WTC11 (cell line): ENCODE measurements around the gene MAP6. TPM values are rescaled to one million over a fixed set of nuclear protein-coding genes. Genes with fewer than 3 reads are reported as not detected.

Experiments used
- ATAC-seq: fragments of 200-7000 bp; cut with Tn5 transposase; 2 replicates; pipeline ENCODE4 v1.10.0; 2021; ENCODE audit warnings: mild to moderate bottlenecking, moderate library complexity
- CTCF ChIA-PET: fragments of 300-600 bp; sonication (Branson Sonifier 250); formaldehyde crosslinking; loops from one replicate; lab custom pipeline; 2021; ENCODE audit warnings: antibody characterized with exemption; lab: Charles Lee
- POLR2A ChIA-PET: fragments of 350-600 bp; sonication (Branson Sonifier 250); formaldehyde crosslinking; loops from one replicate; lab custom pipeline; 2021; ENCODE audit warnings: antibody characterized with exemption; lab: Charles Lee
- DNase-seq: peaks from one replicate; pipeline ENCODE4 v3.0.0; 2021; ENCODE audit warnings: low spot score
- H3K27ac Mint-ChIP-seq: 2 replicates; pipeline ENCODE4 v1.8.0; 2021; ENCODE audit warnings: mixed read lengths
- H3K27me3 Mint-ChIP-seq: 2 replicates; pipeline ENCODE4 v1.8.0; 2021; ENCODE audit warnings: low read depth, mild to moderate bottlenecking, moderate library complexity, mixed read lengths
- H3K36me3 Mint-ChIP-seq: 2 replicates; pipeline ENCODE4 v1.8.0; 2021; ENCODE audit warnings: mixed read lengths
- H3K4me1 Mint-ChIP-seq: 2 replicates; pipeline ENCODE4 v1.8.0; 2022; ENCODE audit warnings: mixed read lengths
- H3K4me3 Mint-ChIP-seq: 2 replicates; pipeline ENCODE4 v1.8.0; 2021; ENCODE audit warnings: mild to moderate bottlenecking, moderate library complexity, mixed read lengths
- H3K9me3 Mint-ChIP-seq: 2 replicates; pipeline ENCODE4 v1.8.0; 2021; ENCODE audit warnings: mixed read lengths
- ARID4B ChIP-seq: sonication (generic); formaldehyde crosslinking; IDR thresholded peaks from 2 replicates; pipeline ENCODE4 v1.8.0; 2023; ENCODE audit warnings: missing genetic modification reagents, mild to moderate bottlenecking, borderline replicate concordance
- PRRX2 ChIP-seq: fragments of 250-450 bp; sonication (Bioruptor Pico); IDR thresholded peaks from 2 replicates; pipeline ENCODE4 v1.8.0; 2021; ENCODE audit warnings: mild to moderate bottlenecking
- RELA ChIP-seq: sonication (generic); formaldehyde crosslinking; IDR thresholded peaks from 2 replicates; pipeline ENCODE4 v1.8.1; 2022; ENCODE audit warnings: missing genetic modification reagents, mild to moderate bottlenecking, borderline replicate concordance
- TP53 ChIP-seq: sonication (generic); formaldehyde crosslinking; IDR thresholded peaks from 2 replicates; pipeline ENCODE4 v1.8.1; 2023; ENCODE audit warnings: mild to moderate bottlenecking, missing genetic modification reagents
- ZNF281 ChIP-seq: sonication (generic); formaldehyde crosslinking; IDR thresholded peaks from 2 replicates; pipeline ENCODE4 v1.8.0; 2023; ENCODE audit warnings: mild to moderate bottlenecking, missing genetic modification reagents
- ZSCAN18 ChIP-seq: fragments of 250-450 bp; sonication (Bioruptor Pico); IDR thresholded peaks from 2 replicates; pipeline ENCODE4 v2.1.2; 2022; ENCODE audit warnings: mild to moderate bottlenecking, moderate library complexity
- total RNA-seq: library from RNA; stranded (reverse); gene quantifications from 3 replicates; pipeline ENCODE4 v1.2.3, GENCODE V29; 2021
- TF ChIP-seq, protein P1 (sequence below): sonication (generic); formaldehyde crosslinking; IDR thresholded peaks from 2 replicates; pipeline ENCODE4 v1.8.1; 2023; ENCODE audit warnings: mild to moderate bottlenecking, moderate library complexity, missing genetic modification reagents
- TF ChIP-seq, protein P2 (sequence below): sonication (generic); formaldehyde crosslinking; conservative IDR thresholded peaks from 2 replicates; pipeline ENCODE4 v1.8.1; 2022; ENCODE audit warnings: mild to moderate bottlenecking, missing genetic modification reagents

Gene MAP6
- total RNA-seq, 1 experiment from 2014 or later, result 0.90 TPM

DNA sequence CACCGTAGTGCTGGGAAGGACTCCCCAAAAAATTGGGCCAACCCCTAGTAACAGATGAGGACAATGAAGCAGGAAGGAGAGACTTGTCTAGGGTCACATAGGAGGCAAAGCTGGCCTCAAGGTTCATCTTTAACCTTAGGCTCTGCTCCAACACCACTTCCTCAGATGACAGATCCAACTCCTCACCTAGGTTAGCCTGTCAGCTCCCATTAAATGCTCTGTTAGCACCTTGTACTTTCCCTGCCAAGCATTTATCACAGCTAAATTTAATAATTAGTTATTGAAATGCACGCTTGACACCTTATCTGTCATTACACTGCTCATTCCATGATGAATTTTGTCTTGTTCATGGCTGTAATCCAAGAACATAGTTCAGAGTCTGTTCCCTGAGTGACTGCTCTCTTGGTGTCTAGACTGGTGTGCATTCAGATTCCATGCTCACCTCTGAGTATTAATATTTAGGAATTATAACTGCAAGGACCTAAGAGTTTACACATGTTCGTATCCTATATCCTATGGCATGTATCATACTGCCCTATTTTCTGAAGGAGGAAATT, 18.6 kb downstream of the MAP6 start (continued):
- TF ChIP-seq, protein P1, sequence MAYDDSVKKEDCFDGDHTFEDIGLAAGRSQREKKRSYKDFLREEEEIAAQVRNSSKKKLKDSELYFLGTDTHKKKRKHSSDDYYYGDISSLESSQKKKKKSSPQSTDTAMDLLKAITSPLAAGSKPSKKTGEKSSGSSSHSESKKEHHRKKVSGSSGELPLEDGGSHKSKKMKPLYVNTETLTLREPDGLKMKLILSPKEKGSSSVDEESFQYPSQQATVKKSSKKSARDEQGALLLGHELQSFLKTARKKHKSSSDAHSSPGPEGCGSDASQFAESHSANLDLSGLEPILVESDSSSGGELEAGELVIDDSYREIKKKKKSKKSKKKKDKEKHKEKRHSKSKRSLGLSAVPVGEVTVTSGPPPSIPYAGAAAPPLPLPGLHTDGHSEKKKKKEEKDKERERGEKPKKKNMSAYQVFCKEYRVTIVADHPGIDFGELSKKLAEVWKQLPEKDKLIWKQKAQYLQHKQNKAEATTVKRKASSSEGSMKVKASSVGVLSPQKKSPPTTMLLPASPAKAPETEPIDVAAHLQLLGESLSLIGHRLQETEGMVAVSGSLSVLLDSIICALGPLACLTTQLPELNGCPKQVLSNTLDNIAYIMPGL (CRISPR knock-in tag), result no peak

DNA sequence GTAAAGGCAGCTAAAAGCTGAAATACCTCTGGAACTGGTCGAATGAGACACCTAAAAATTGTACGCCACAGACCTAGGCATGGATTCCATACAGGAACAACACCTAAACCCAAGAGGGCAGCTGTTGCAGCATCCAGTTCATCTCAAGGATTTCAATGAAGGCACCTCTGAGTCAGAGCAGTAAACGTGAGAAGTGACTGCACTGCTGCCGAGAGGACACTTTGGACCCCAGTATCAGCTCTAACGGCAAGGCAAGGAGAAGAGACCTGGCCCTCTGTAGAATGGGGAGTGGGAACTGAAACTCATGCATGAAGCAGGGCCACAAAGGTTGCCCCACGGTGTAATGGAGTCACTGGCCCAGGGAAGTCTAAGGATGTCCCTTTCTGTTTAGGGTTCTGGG, 23.9 kb downstream of the MAP6 start:
- CTCF ChIA-PET, result interaction anchor here (0.6 to 1.1 kb wide), 2 partner anchors 47 to 61 kb away, joined by 3 to 5 read pairs; no protein-coding TSS in a partner anchor
- no peak overlapping the region for H3K27ac Mint-ChIP-seq

More for the DNA sequence above, 23.9 kb downstream of the MAP6 start:
- H3K4me1 Mint-ChIP-seq, result peaks cover 6% of the 10 kb centered on the region
- no peaks in the 10 kb centered on the region for H3K36me3 Mint-ChIP-seq
- no peak overlapping the region for H3K4me3 Mint-ChIP-seq
- H3K27me3 Mint-ChIP-seq, result no peaks in the 10 kb centered on the region; the same call in 1 of the 2 replicates
- TF ChIP-seq TP53 (CRISPR knock-in tag), result no peak
- no peak for TF ChIP-seq RELA (CRISPR knock-in tag)
- no peak for TF ChIP-seq ARID4B (CRISPR knock-in tag)
- TF ChIP-seq, protein P2, sequence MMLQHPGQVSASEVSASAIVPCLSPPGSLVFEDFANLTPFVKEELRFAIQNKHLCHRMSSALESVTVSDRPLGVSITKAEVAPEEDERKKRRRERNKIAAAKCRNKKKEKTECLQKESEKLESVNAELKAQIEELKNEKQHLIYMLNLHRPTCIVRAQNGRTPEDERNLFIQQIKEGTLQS (CRISPR knock-in tag), result no peak
- no peak for TF ChIP-seq PRRX2 (CRISPR knock-in tag)
- TF ChIP-seq, protein P1 (CRISPR knock-in tag), result no peak
- TF ChIP-seq ZNF281 (CRISPR knock-in tag), result no peak
- no peak for TF ChIP-seq ZSCAN18 (CRISPR knock-in tag)
- no peak for DNase-seq
- ATAC-seq, result no peak
- POLR2A ChIA-PET, result no interaction called here
- no peaks in the 10 kb centered on the region for H3K9me3 Mint-ChIP-seq
